ENCODE data around the gene NHERF2.

DNA sequence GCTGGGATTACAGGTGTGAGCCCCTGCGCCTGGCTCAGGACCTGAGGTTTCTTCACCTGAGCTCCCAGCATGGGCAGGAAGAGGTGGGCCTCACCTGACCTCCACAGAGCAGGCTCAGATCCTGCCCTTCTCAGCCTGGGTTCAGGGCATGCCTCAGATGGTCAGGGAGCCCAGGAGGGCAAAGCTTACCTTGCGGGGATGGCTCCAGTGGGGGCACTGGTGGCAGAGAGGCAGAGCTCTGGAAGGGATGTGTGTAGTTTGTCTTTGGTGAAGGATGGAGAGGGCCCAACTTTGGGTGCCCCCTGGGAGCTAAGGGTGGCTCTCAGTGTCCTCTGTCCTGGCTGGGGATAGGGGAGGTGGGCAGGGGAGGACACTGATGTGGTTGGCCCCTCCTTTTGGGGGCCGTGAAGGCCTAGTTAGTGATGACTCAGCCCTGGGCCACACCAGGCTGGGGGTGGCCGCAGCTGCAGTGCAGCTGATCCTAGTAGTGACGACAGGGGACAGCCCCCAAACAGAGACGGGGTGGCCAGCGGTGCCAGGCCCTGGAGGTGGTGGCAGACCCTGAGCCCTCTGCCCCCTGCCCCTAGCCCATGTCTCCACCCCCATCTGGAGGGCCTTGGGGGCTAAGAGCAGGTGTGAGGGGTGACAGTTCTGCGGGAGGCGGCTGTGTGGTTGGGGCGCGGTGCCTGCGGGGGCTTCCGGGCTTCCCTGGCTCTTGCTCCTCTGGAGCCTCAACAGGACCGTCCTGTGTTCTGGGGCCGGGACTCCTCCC is 5.8 kb downstream of the NHERF2 start:
- TF ChIP-seq CTCF (IDR thresholded peaks at IDR 0.05; ENCODE audit: low read length), result no peak
- TF ChIP-seq EZH2 (optimal IDR thresholded peaks at IDR 0.05; ENCODE audit: low read depth, low read length), result no peak
